Endothelial cell of umbilical vein (primary cell): ENCODE data around the gene CEP120. TPM values are rescaled to one million over a fixed set of nuclear protein-coding genes. Genes with fewer than 3 reads are reported as not detected.

Experiments
- BruUV-seq: library from RNA; stranded (reverse); fragments of 400-500 nt; replicated peaks from 2 replicates; lab custom pipeline; 2021; lab: Mats Ljungman, UMichigan
- CTCF ChIA-PET: fragments of 300-600, 350-600 bp; sonication (Branson Sonifier 250); formaldehyde crosslinking; loops from one replicate; lab custom pipeline; 2021; ENCODE audit warnings: antibody characterized with exemption, inconsistent platforms; lab: Charles Lee
- POLR2A ChIA-PET: fragments of 300-600, 350-600 bp; sonication (Branson Sonifier 250); formaldehyde crosslinking; loops from one replicate; lab custom pipeline; 2021; ENCODE audit warnings: antibody characterized with exemption, inconsistent platforms; lab: Charles Lee
- DNase-seq: peaks from one replicate; pipeline ENCODE4 v3.0.0-alpha.2; 2011; ENCODE audit warnings: low read depth, low spot score
- FAIRE-seq: peaks from 2 replicates; lab custom pipeline; 2011; peaks lifted over from hg19 to GRCh38; lab: Jason Lieb, UNC
- H2AFZ ChIP-seq: 2 replicates; pipeline ENCODE4 v1.6.0; 2012; ENCODE audit warnings: low read depth, low read length, control low read depth, inconsistent platforms
- H3K27ac ChIP-seq: 2 replicates; pipeline ENCODE4 v1.5.1; 2011; ENCODE audit warnings: low read depth, mild to moderate bottlenecking, control low read depth, low read length, moderate library complexity; ENCODE audit not compliant: insufficient read depth
- H3K27me3 ChIP-seq, 2 experiments: 2 replicates each; pipeline versions ENCODE4 v1.6.0 to v1.6.1; 2011; ENCODE audit warnings: low read length in 2 of 2, mixed read lengths in 1 of 2; ENCODE audit not compliant: control insufficient read depth in 2 of 2, insufficient read depth in 2 of 2
- H3K36me3 ChIP-seq, 2 experiments: 2 replicates in 1 of 2; 3 replicates in 1 of 2; pipeline ENCODE4 v1.5.1; 2011; ENCODE audit warnings: low read length in 2 of 2, mild to moderate bottlenecking in 1 of 2, moderate library complexity in 1 of 2; ENCODE audit not compliant: control insufficient read depth in 2 of 2, insufficient read depth in 2 of 2; ENCODE audit errors: extremely low read depth in 1 of 2
- H3K4me1 ChIP-seq: 3 replicates; pipeline ENCODE4 v1.5.1; 2011; ENCODE audit warnings: mild to moderate bottlenecking, low read length; ENCODE audit not compliant: control insufficient read depth, insufficient read depth; ENCODE audit errors: extremely low read depth
- H3K4me2 ChIP-seq: 2 replicates; pipeline ENCODE4 v1.6.1; 2011; ENCODE audit warnings: low read length, control low read depth, mixed read lengths; ENCODE audit not compliant: insufficient read depth
- H3K4me3 ChIP-seq, 3 experiments: fragments of 200-600 bp in 1 of 3; sonication (generic), shearing (Covaris generic) in 1 of 3; replicated peaks in 1 of 3; 2 replicates each; pipeline ENCODE4 v1.5.1; 2011 to 2016; ENCODE audit warnings: control low read depth in 3 of 3, low read length in 3 of 3, mild to moderate bottlenecking in 2 of 3, inconsistent platforms in 1 of 3, low read depth in 1 of 3, moderate library complexity in 1 of 3; ENCODE audit not compliant: insufficient read depth in 1 of 3
- H3K79me2 ChIP-seq: 2 replicates; pipeline ENCODE4 v1.6.0; 2012; ENCODE audit warnings: low read length, inconsistent platforms; ENCODE audit not compliant: control insufficient read depth, insufficient read depth
- H3K9ac ChIP-seq: replicated peaks from 2 replicates; pipeline ENCODE3; 2011; ENCODE audit warnings: low read length, control low read depth; ENCODE audit not compliant: insufficient read depth; ENCODE audit errors: extremely low read depth
- H3K9me1 ChIP-seq: replicated peaks from 3 replicates; pipeline ENCODE4 v1.6.0; 2011; ENCODE audit warnings: mild to moderate bottlenecking, low read length; ENCODE audit not compliant: control insufficient read depth, insufficient read depth; ENCODE audit errors: extremely low read depth
- H3K9me3 ChIP-seq: replicated peaks from 2 replicates; pipeline ENCODE4 v1.5.1; 2012; ENCODE audit warnings: low read length, inconsistent platforms; ENCODE audit not compliant: control insufficient read depth, insufficient read depth
- H4K20me1 ChIP-seq: replicated peaks from 2 replicates; pipeline ENCODE3; 2011; ENCODE audit warnings: mild to moderate bottlenecking, low read length; ENCODE audit not compliant: control insufficient read depth, insufficient read depth; ENCODE audit errors: extremely low read depth
- CTCF ChIP-seq, 2 donors: IDR thresholded peaks; 1 replicate in 1 of 2; 2 replicates in 1 of 2; pipeline ENCODE4 v1.5.1; 2011; ENCODE audit warnings: low read length in 2 of 2, mild to moderate bottlenecking in 2 of 2, moderate library complexity in 2 of 2, control low read depth in 1 of 2, inconsistent platforms in 1 of 2, low read depth in 1 of 2; ENCODE audit not compliant: insufficient read depth in 1 of 2; ENCODE audit errors: extremely low read depth in 1 of 2
- EZH2 ChIP-seq: IDR thresholded peaks from 2 replicates; pipeline ENCODE4 v1.6.1; 2012; ENCODE audit warnings: borderline replicate concordance, low read depth, mild to moderate bottlenecking, moderate library complexity, low read length, inconsistent platforms; ENCODE audit not compliant: severe bottlenecking
- FOS ChIP-seq: IDR thresholded peaks from 2 replicates; pipeline ENCODE4 v1.6.1; 2011; ENCODE audit warnings: mild to moderate bottlenecking, low read length, moderate library complexity, borderline replicate concordance; ENCODE audit not compliant: insufficient read depth
- GATA2 ChIP-seq: IDR thresholded peaks from 2 replicates; pipeline ENCODE4 v1.7.0; 2011; ENCODE audit warnings: low read depth, mild to moderate bottlenecking, moderate library complexity, mixed read lengths, low read length; ENCODE audit not compliant: insufficient read length, insufficient read depth
- JUN ChIP-seq: IDR thresholded peaks from 2 replicates; pipeline ENCODE4 v1.6.1; 2011; ENCODE audit warnings: borderline replicate concordance, low read depth; ENCODE audit not compliant: insufficient read length, insufficient read depth
- MYC ChIP-seq: IDR thresholded peaks from one replicate; pipeline ENCODE4 v1.6.1; 2011; ENCODE audit warnings: mild to moderate bottlenecking, low read depth, low read length
- POLR2A ChIP-seq: IDR thresholded peaks from 2 replicates; pipeline ENCODE4 v1.6.1; 2012; ENCODE audit warnings: low read depth, mild to moderate bottlenecking, control low read depth, low read length
- POLR2AphosphoS5 ChIP-seq: IDR thresholded peaks from 2 replicates; pipeline ENCODE4 v1.6.1; 2012; ENCODE audit warnings: low read depth, mild to moderate bottlenecking, control low read depth, low read length, moderate library complexity; ENCODE audit not compliant: insufficient read depth
- dilution Hi-C: fragments of 300-500 bp; cut with MboI; formaldehyde crosslinking; loops from one replicate; pipeline ENCODE4 v1.15.0; 2019; ENCODE audit warnings: low sequenced_read_pairs; ENCODE audit not compliant: extremely low pct_ligation_motif_present
- intact Hi-C: fragments of 100-400 bp; cut with micrococcal nuclease; formaldehyde crosslinking; loops from one replicate; pipeline ENCODE4 v1.10.0; 2022
- polyA plus RNA-seq, 4 experiments: library from polyadenylated mRNA; depleted of rRNA in 3 of 4; stranded (reverse) in 3 of 4; unstranded in 1 of 4; fragments of >200 nt; gene quantifications; 2 replicates each; pipeline versions ENCODE4 v1.2.1 to v1.2.3, GENCODE V29; 2011 to 2012; ENCODE audit warnings: missing spikeins in 1 of 4
- total RNA-seq: library from RNA; stranded (reverse); gene quantifications from 2 replicates; pipeline ENCODE4 v1.2.3, GENCODE V29; 2021
- TF ChIP-seq, protein P1 (sequence below): IDR thresholded peaks from 2 replicates; pipeline ENCODE4 v1.6.1; 2011; ENCODE audit not compliant: insufficient read depth, insufficient read length

Gene CEP120
- total and polyA plus RNA-seq, 2 donors (not counting 3 experiments of a cell fraction or from before 2014, with no cell fraction given): 6.6 to 18.8 TPM

DNA sequence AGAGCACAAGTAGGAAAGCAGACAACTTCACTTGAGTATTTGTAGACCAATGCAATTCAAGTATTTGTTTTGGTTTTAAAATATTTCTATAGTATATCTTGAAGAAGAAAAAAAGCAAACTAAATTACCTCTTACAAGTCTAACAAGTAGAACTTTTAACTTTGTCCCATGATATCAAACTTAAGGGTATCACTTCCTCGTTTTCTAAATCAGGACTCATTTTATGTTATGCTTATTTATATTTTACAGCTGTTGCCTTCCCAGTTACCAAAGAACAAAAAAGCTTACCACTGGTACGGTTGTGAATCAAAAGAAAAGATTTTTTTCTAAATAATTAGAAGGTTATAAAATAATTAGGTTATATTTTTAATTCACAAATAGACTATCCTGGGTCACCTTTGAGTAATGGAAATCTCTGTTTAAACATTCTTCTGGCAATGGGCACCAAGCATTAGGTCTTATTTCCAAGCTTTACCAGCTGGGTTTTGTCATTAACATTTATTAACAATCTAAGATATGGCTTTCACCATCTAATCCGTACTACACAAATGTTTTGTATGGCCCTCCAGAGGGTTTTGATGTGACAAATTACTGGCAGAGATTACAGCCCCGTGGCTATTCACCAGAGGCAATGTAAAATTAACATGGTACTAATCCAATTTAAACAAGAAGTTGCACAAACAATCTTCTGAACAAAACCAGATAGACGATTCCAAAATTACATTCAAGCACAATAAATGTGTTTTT lies 63.6 kb downstream of the CEP120 start:
- Histone ChIP-seq H3K27me3 (no peaks in the 10 kb centered on the region), H3K9me3 (no peaks in the 10 kb centered on the region), H3K79me2 (no peaks in the 10 kb centered on the region), H3K36me3 (no peaks in the 10 kb centered on the region), H3K4me3 (no peak overlapping the region), H3K4me1 (no peaks in the 10 kb centered on the region), H3K27ac (no peak overlapping the region), H3K9me1 (no peaks in the 10 kb centered on the region), H4K20me1 (no peaks in the 10 kb centered on the region), H3K4me2 (no peak overlapping the region), H2AFZ (no peak overlapping the region), H3K9ac (no peak overlapping the region)
- no peak for TF ChIP-seq MYC
- TF ChIP-seq POLR2A: no peak
- no peak for TF ChIP-seq CTCF (IDR thresholded peaks at IDR 0.05; ENCODE audit: extremely low read depth in 1 of 2, insufficient read depth in 1 of 2, low read depth in 1 of 2, low read length in 2 of 2)
- TF ChIP-seq, protein P1, sequence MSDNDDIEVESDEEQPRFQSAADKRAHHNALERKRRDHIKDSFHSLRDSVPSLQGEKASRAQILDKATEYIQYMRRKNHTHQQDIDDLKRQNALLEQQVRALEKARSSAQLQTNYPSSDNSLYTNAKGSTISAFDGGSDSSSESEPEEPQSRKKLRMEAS: no peak
- TF ChIP-seq POLR2AphosphoS5: no peak
- TF ChIP-seq FOS: no peak
- TF ChIP-seq GATA2: no peak
- no peak for TF ChIP-seq JUN
- TF ChIP-seq EZH2: no peak
- intact Hi-C loops (no loop called here), dilution Hi-C loops (no loop called here)
- DNase-seq (no peak), FAIRE-seq (peak; percentile 37)
- ChIA-PET CTCF (interaction anchor here (1.1 to 1.7 kb wide), 3 partner anchors 9 to 843 kb away, joined by 3 to 4 read pairs (median 3); no protein-coding TSS in a partner anchor), POLR2A (no interaction called here)
- BruUV-seq: no TSS peak
